ENCODE data around the gene TXNL4B. TPM values are rescaled to one million over a fixed set of nuclear protein-coding genes. Genes with fewer than 3 reads are reported as not detected.
"Not testable (repeated sequence)": the region's sequence is repeated elsewhere in the genome, so short reads cannot be mapped to it uniquely, and the experiment has no call there.

The TXNL4B gene
- total RNA-seq, 1 experiment from 2014 or later: 7.5 TPM

GRCh38 chr16:72094266-72094610 is 818 bp upstream of the TXNL4B start:
- Histone ChIP-seq H3K36me3 (peaks cover 13% of the 10 kb centered on the region; the same call in 1 of the 2 replicates), H3K27me3 (no peaks in the 10 kb centered on the region), H3K9me3 (no peaks in the 10 kb centered on the region; the same call in 1 of the 2 replicates), H3K4me3 (peak overlapping the region; percentile 98)
- no peak for DNase-seq

- Histone ChIP-seq H3K36me3 (peaks cover 16% of the 10 kb centered on the region), H3K4me3 (peak overlapping the region; percentile 98), H3K27me3 (no peaks in the 10 kb centered on the region), H3K9me3 (no peaks in the 10 kb centered on the region; the same call in 1 of the 2 replicates)
- DNase-seq: peak; percentile 15
Observed at GRCh38 chr16:72092832-72093447, 480 bp downstream of the TXNL4B start.

GRCh38 chr16:72091217-72091616 is 2.2 kb downstream of the TXNL4B start:
- DNase-seq: no peak
- Histone ChIP-seq H3K27me3 (no peaks in the 10 kb centered on the region), H3K4me3 (no peak overlapping the region), H3K9me3 (no peaks in the 10 kb centered on the region; the same call in 1 of the 2 replicates), H3K36me3 (peaks cover 17% of the 10 kb centered on the region)

- DNase-seq: no peak
- peaks cover 16% of the 10 kb centered on the region for H3K36me3 ChIP-seq
- H3K4me3 ChIP-seq: no peak overlapping the region
Observed at GRCh38 chr16:72085002-72085401, 8.4 kb downstream of the TXNL4B start.

GRCh38 chr16:72084445-72084844 is 9.0 kb downstream of the TXNL4B start:
- Histone ChIP-seq H3K9me3 (no peaks in the 10 kb centered on the region), H3K4me3 (no peak overlapping the region), H3K27me3 (no peaks in the 10 kb centered on the region), H3K36me3 (peaks cover 13% of the 10 kb centered on the region)
- DNase-seq: no peak

More at GRCh38 chr16:72085002-72085401, 8.4 kb downstream of the TXNL4B start:
- Histone ChIP-seq H3K9me3 (no peaks in the 10 kb centered on the region), H3K27me3 (no peaks in the 10 kb centered on the region)

DNA sequence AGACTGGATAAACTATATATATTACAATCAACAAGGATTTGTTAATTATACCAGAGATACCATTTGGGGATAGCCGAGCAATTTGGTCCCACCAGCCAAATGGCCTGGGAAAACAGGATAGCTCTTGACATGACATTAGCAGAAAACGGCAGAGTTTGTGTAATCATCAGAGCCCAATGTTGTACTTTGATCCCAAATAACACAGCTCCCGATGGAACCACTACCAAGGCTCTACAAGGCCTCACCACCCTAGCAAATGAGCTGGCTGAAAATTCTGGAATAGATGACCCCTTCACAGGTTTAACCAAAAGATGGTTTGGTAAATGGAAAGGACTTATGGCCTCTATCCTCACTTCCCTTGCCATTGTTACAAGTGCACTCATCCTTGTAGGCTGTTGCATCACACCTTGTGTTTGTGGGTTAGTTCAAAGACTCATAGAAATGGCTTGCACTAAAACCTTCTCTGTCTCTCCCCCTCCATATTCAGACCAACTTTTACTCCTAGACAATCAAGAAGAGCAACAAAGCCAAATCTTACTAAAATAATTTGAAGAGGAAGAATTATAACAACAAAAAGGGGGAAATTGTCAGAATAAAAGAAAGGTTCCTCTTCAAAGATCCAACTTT is 9.5 kb downstream of the TXNL4B start:
- no peak for DNase-seq
- H3K36me3 ChIP-seq: peaks cover 13% of the 10 kb centered on the region
- no peaks in the 10 kb centered on the region for H3K9me3 ChIP-seq
- H3K4me3 ChIP-seq: no peak overlapping the region
- H3K27me3 ChIP-seq: no peaks in the 10 kb centered on the region

GRCh38 chr16:72076991-72077706 is 16.3 kb downstream of the TXNL4B start:
- not testable (repeated sequence) for H3K27me3 ChIP-seq, H3K9me3 ChIP-seq, H3K36me3 ChIP-seq, DNase-seq, H3K4me3 ChIP-seq

- H3K36me3 ChIP-seq, H3K27me3 ChIP-seq, DNase-seq, H3K4me3 ChIP-seq, H3K9me3 ChIP-seq: not testable (repeated sequence)
Observed at GRCh38 chr16:72075067-72075466, 18.4 kb downstream of the TXNL4B start.

DNA sequence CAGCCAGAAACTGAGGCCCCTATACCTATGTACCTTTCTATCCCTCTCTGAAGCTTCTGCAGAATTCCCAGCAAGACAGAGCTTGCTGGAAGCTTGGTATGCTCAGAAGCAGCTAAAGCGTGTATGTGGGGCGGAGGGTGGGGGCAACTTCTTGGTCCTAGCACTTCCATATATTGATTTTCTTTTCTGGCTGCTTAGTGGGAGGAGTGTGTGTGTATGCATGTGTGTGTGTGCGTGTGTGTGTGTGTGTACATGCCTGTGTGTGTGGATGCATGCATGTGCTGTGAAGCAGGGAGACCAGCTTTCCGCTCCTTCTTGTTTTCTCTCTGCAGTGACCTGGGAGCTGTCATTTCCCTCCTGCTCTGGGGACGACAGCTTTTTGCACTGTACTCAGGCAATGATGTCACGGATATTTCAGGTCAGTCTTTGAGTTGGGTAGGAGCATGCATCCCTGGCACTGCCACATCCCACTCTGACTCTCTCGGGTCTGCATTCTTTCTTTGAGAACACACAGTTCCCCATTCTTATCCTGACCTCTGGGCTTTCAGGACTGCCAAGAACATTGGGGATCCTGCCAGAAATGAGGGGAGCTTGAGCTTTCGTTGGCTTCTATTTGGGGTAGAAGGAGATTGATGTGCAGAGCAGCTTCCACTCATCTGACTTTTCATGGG is 19.7 kb downstream of the TXNL4B start:
- DNase-seq: no peak
- Histone ChIP-seq H3K27me3 (no peaks in the 10 kb centered on the region), H3K9me3 (no peaks in the 10 kb centered on the region), H3K36me3 (no peaks in the 10 kb centered on the region), H3K4me3 (no peak overlapping the region)

DNA sequence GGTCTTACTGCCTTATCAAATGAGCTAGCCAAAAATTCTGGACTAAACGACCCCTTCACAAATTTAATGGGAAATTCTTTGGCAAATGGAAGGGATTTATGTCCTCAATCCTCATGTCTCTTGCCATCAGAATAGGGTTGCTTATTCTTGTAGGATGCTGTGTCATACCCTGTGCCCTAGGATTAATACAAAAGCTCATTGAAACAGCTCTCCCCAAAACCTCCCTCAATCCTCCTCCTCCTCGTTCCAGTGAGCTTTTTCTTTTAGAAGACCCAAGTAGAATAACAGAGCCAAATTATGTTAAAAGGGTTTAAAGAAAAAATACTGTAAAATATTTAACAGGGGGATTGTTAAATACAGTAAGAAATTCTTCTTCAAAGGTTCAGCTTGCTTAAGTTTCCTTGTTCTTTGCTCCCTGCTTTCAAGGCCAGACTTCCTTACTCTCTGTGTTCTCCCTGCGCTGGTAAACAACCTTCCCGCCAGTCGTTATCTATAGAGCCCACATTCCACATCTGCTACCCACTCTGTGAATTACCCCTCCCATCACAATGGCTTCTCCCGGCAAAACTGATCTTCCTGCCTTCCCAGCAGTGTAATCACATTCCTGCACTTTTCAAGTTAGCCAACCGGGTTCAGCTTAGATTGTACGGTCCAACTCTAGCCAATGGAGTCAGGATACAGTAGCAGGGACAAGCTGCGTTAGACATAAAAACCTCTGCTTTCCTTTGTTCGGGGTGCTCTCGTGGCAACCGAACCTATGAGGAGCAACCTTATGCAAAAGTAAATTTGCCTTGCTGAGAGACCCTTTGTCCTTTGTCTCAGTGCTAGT is 20.7 kb downstream of the TXNL4B start:
- Histone ChIP-seq H3K27me3 (no peaks in the 10 kb centered on the region), H3K4me3 (no peak overlapping the region), H3K36me3 (no peaks in the 10 kb centered on the region), H3K9me3 (no peaks in the 10 kb centered on the region)
- no peak for DNase-seq

DNA sequence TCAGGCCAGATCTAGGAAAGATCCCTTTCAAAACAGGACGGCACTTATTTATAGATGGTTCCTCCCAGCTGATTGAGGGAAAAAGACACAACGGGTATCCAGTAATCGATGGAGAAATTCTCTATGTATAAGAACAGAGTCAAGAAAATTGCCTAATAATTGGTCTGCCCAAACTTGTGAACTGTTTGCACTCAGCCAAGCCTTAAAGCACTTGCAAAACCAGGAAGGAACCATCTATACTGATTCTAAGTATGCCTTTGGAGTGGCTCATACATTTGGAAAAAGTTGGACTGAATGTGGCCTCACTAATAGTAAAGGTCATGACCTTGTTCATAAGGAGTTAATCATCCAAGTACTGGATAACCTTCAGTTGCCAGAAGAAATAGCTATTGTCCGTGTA is 24.5 kb downstream of the TXNL4B start:
- Histone ChIP-seq H3K36me3 (no peaks in the 10 kb centered on the region), H3K27me3 (no peaks in the 10 kb centered on the region), H3K4me3 (no peak overlapping the region), H3K9me3 (no peaks in the 10 kb centered on the region)
- DNase-seq: no peak

GRCh38 chr16:72066747-72067146 is 26.7 kb downstream of the TXNL4B start:
- H3K36me3 ChIP-seq: no peaks in the 10 kb centered on the region
- DNase-seq: no peak
- H3K27me3 ChIP-seq: no peaks in the 10 kb centered on the region
- no peaks in the 10 kb centered on the region for H3K9me3 ChIP-seq
- H3K4me3 ChIP-seq: no peak overlapping the region

DNA sequence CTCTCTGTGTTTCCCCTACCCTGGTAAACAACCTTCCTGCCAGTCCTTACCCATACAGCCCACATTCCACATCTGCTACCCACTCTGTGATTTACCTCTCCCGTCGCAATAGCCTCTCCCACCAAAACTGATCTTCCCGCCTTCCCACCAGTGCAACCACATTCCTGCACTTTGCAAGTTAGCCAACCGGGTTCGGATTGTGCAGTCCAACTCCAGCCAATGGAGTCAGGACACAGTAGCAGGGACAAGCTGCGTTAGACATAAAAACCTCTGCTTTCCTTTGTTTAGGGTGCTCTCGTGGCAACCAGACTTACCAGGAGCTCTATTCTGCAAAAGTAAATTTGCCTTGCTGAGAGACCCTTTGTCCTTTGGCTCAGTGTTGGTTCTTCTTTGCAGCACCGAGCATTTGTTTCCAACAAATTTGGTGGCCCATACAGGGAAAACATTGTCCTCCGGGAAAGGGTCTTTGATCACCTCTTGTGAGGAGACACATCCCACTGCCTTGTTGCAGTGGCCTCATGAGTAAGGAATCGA is 29.0 kb downstream of the TXNL4B start:
- H3K36me3 ChIP-seq: no peaks in the 10 kb centered on the region
- no peak overlapping the region for H3K4me3 ChIP-seq
- no peaks in the 10 kb centered on the region for H3K9me3 ChIP-seq
- H3K27me3 ChIP-seq: no peaks in the 10 kb centered on the region
- no peak for DNase-seq

- no peaks in the 10 kb centered on the region for H3K36me3 ChIP-seq
- no peaks in the 10 kb centered on the region for H3K9me3 ChIP-seq
- H3K4me3 ChIP-seq: no peak overlapping the region
- no peaks in the 10 kb centered on the region for H3K27me3 ChIP-seq
- no peak for DNase-seq
Observed at GRCh38 chr16:72061564-72061963, 31.9 kb downstream of the TXNL4B start.

GRCh38 chr16:72060405-72060804 is 33.0 kb downstream of the TXNL4B start:
- DNase-seq: no peak
- H3K36me3 ChIP-seq: no peaks in the 10 kb centered on the region
- H3K4me3 ChIP-seq: no peak overlapping the region
- H3K9me3 ChIP-seq: no peaks in the 10 kb centered on the region
- no peaks in the 10 kb centered on the region for H3K27me3 ChIP-seq

GRCh38 chr16:72059060-72059459 is 34.4 kb downstream of the TXNL4B start:
- not testable (repeated sequence) for H3K36me3 ChIP-seq, H3K9me3 ChIP-seq, H3K4me3 ChIP-seq, H3K27me3 ChIP-seq, DNase-seq
